ENCODE measurements around the gene ASB2. TPM values are rescaled to one million over a fixed set of nuclear protein-coding genes. Genes with fewer than 3 reads are reported as not detected.

The ASB2 gene
- total RNA-seq, 2 experiments from 2014 or later, result 2.4 to 2.5 TPM

DNA sequence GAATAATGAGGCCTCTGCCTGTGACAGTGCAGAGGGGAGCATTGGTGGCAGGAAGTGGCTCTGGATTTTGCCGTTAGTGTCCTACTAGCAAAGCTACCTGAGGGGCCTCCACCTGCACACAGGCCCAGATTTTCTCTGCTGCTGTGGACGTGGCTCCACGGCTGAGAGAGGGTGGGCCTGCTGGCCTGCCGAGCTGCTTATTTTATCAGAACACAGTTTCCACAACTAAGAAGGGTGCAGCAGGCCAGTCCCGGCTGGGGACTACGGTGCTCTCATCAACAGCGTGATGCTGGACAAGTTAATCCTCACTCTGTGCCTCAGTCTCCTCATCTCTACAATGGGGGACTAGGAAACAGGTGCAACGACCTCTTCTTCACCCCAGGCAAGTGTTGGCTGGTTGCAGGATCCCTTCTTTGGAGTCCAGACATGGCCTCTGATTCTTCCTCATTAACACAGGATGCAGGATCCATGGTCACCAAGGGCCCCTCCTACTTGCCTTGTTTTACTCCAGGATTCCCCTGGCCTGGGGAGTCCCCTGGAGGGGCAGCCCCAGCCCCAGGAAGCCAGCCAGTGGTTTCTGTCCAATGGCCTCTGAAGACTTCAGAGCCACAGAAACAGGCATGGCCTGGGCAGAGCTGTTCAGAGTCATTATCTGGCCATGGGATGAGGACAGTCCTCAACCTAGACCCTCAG lies 45.9 kb downstream of the ASB2 start:
- no peaks in the 10 kb centered on the region for H3K27me3 Mint-ChIP-seq (ENCODE audit: low read depth)
- CTCF ChIA-PET, result interaction anchor here (1.2 to 1.5 kb wide), 3 partner anchors 10 to 98 kb away, joined by 3 to 5 read pairs (median 3); no protein-coding TSS in a partner anchor
- H3K4me1 Mint-ChIP-seq (ENCODE audit: low read depth), result no peaks in the 10 kb centered on the region
- DNase-seq, result peak; percentile 15
- H3K4me3 Mint-ChIP-seq, result no peak overlapping the region
- intact Hi-C loops (cut with micrococcal nuclease), result no loop called here
- no peak overlapping the region for H3K27ac Mint-ChIP-seq
- no peaks in the 10 kb centered on the region for H3K9me3 Mint-ChIP-seq
- peaks cover 1% of the 10 kb centered on the region for H3K36me3 Mint-ChIP-seq (ENCODE audit: low read depth)

DNA sequence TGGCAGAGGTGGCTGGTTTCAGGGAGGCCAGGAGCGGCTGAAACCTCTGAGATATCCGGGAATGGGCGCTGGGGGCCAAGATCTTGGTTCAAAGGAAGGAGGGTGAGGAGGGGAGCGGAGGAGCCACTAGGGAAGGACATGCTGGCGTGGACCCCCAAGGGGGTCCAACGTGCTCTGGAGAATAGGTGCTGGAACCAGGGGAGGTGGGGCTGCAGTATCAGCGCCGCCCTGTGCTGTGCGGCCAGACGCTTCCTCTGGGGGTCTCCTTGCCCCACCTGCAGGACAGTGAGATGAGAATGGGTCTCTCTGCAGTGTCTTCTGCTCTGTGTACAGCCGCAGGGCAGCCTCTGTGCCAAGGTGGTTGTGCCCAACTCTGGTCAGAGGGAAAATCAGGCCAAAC lies 46.7 kb downstream of the ASB2 start:
- Mint-ChIP-seq H3K9me3 (no peaks in the 10 kb centered on the region), H3K27ac (no peak overlapping the region), H3K27me3 (ENCODE audit: low read depth) (no peaks in the 10 kb centered on the region), H3K4me1 (ENCODE audit: low read depth) (no peaks in the 10 kb centered on the region), H3K4me3 (no peak overlapping the region), H3K36me3 (ENCODE audit: low read depth) (peaks cover 1% of the 10 kb centered on the region)
- DNase-seq, result no peak
- CTCF ChIA-PET, result interaction anchor here (1.3 to 1.5 kb wide), 2 partner anchors 11 to 42 kb away, joined by 3 to 5 read pairs; no protein-coding TSS in a partner anchor
- intact Hi-C loops (cut with micrococcal nuclease), result no loop called here

GRCh38 chr14:93929048-93929535 lies 47.3 kb downstream of the ASB2 start:
- Mint-ChIP-seq H3K4me1 (ENCODE audit: low read depth) (no peaks in the 10 kb centered on the region), H3K27ac (no peak overlapping the region), H3K9me3 (no peaks in the 10 kb centered on the region), H3K36me3 (ENCODE audit: low read depth) (peaks cover 1% of the 10 kb centered on the region), H3K27me3 (ENCODE audit: low read depth) (no peaks in the 10 kb centered on the region), H3K4me3 (no peak overlapping the region)
- intact Hi-C loops (cut with micrococcal nuclease), result no loop called here
- DNase-seq, result no peak
- CTCF ChIA-PET, result no interaction called here

- H3K36me3 Mint-ChIP-seq (ENCODE audit: low read depth), result no peaks in the 10 kb centered on the region
- no peak overlapping the region for H3K4me3 Mint-ChIP-seq
- no peak overlapping the region for H3K27ac Mint-ChIP-seq
- H3K9me3 Mint-ChIP-seq, result no peaks in the 10 kb centered on the region
- CTCF ChIA-PET, result no interaction called here
- no peaks in the 10 kb centered on the region for H3K27me3 Mint-ChIP-seq (ENCODE audit: low read depth)
- DNase-seq, result no peak
- H3K4me1 Mint-ChIP-seq (ENCODE audit: low read depth), result no peaks in the 10 kb centered on the region
- intact Hi-C loops (cut with micrococcal nuclease), result no loop called here
Observed at GRCh38 chr14:93928184-93929047, 48.0 kb downstream of the ASB2 start.

GRCh38 chr14:93927800-93928145 lies 48.6 kb downstream of the ASB2 start:
- Mint-ChIP-seq H3K27me3 (ENCODE audit: low read depth) (no peaks in the 10 kb centered on the region), H3K4me1 (ENCODE audit: low read depth) (no peaks in the 10 kb centered on the region), H3K9me3 (no peaks in the 10 kb centered on the region), H3K27ac (no peak overlapping the region), H3K4me3 (no peak overlapping the region), H3K36me3 (ENCODE audit: low read depth) (no peaks in the 10 kb centered on the region)
- CTCF ChIA-PET, result no interaction called here
- no peak for DNase-seq
- intact Hi-C loops (cut with micrococcal nuclease), result no loop called here

GRCh38 chr14:93926873-93927799 lies 49.2 kb downstream of the ASB2 start, which contains the start of gene FAM181A:
Gene FAM181A, plus strand, starts transcription at chr14:93927344. Its CDS starts 942 bp downstream, at chr14:93928286.
- no peaks in the 10 kb centered on the region for H3K4me1 Mint-ChIP-seq (ENCODE audit: low read depth)
- H3K4me3 Mint-ChIP-seq, result no peak within 1 kb of the TSS
- H3K36me3 Mint-ChIP-seq (ENCODE audit: low read depth), result no peaks in the 10 kb centered on the region
- CTCF ChIA-PET, result interaction anchor here (0.6 kb wide), 1 partner anchor 271 kb away, joined by 4 read pairs; no protein-coding TSS in a partner anchor
- H3K27ac Mint-ChIP-seq, result no peak within 1 kb of the TSS
- no peaks in the 10 kb centered on the region for H3K9me3 Mint-ChIP-seq
- intact Hi-C loops (cut with micrococcal nuclease), result no loop called here
- H3K27me3 Mint-ChIP-seq (ENCODE audit: low read depth), result no peaks in the 10 kb centered on the region
- no peak for DNase-seq

- CTCF ChIA-PET, result interaction anchor here (0.6 kb wide), 1 partner anchor 270 kb away, joined by 4 read pairs; no protein-coding TSS in a partner anchor
- H3K27ac Mint-ChIP-seq, result no peak overlapping the region
- H3K9me3 Mint-ChIP-seq, result no peaks in the 10 kb centered on the region
- intact Hi-C loops (cut with micrococcal nuclease), result no loop called here
- DNase-seq, result no peak
- H3K36me3 Mint-ChIP-seq (ENCODE audit: low read depth), result no peaks in the 10 kb centered on the region
- H3K4me3 Mint-ChIP-seq, result no peak overlapping the region
- H3K4me1 Mint-ChIP-seq (ENCODE audit: low read depth), result no peaks in the 10 kb centered on the region
- no peaks in the 10 kb centered on the region for H3K27me3 Mint-ChIP-seq (ENCODE audit: low read depth)
Observed at GRCh38 chr14:93926245-93926872, 50.0 kb downstream of the ASB2 start.

GRCh38 chr14:93925374-93925895 lies 50.9 kb downstream of the ASB2 start:
- H3K27ac Mint-ChIP-seq, result no peak overlapping the region
- CTCF ChIA-PET, result no interaction called here
- H3K9me3 Mint-ChIP-seq, result no peaks in the 10 kb centered on the region
- H3K4me3 Mint-ChIP-seq, result no peak overlapping the region
- intact Hi-C loops (cut with micrococcal nuclease), result no loop called here
- H3K36me3 Mint-ChIP-seq (ENCODE audit: low read depth), result no peaks in the 10 kb centered on the region
- H3K4me1 Mint-ChIP-seq (ENCODE audit: low read depth), result no peaks in the 10 kb centered on the region
- H3K27me3 Mint-ChIP-seq (ENCODE audit: low read depth), result no peaks in the 10 kb centered on the region
- DNase-seq, result no peak

- Mint-ChIP-seq H3K4me3 (no peak overlapping the region), H3K9me3 (peaks cover under 1% of the 10 kb centered on the region), H3K27me3 (ENCODE audit: low read depth) (no peaks in the 10 kb centered on the region), H3K27ac (no peak overlapping the region), H3K4me1 (ENCODE audit: low read depth) (no peaks in the 10 kb centered on the region), H3K36me3 (ENCODE audit: low read depth) (no peaks in the 10 kb centered on the region)
- CTCF ChIA-PET, result interaction anchor here (0.8 to 2.0 kb wide), 3 partner anchors 15 to 77 kb away, joined by 3 to 10 read pairs (median 3); no protein-coding TSS in a partner anchor
- DNase-seq, result no peak
- intact Hi-C loops (cut with micrococcal nuclease), result no loop called here
Observed at GRCh38 chr14:93924592-93925355, 51.6 kb downstream of the ASB2 start.

- CTCF ChIA-PET, result interaction anchor here (0.8 to 2.0 kb wide), 5 partner anchors 15 to 122 kb away, joined by 3 to 10 read pairs (median 3); no protein-coding TSS in a partner anchor
- intact Hi-C loops (cut with micrococcal nuclease), result no loop called here
- H3K4me1 Mint-ChIP-seq (ENCODE audit: low read depth), result no peaks in the 10 kb centered on the region
Observed at GRCh38 chr14:93923626-93924025, 52.7 kb downstream of the ASB2 start.

More at GRCh38 chr14:93923626-93924025, 52.7 kb downstream of the ASB2 start:
- Mint-ChIP-seq H3K9me3 (peaks cover 2% of the 10 kb centered on the region), H3K4me3 (no peak overlapping the region), H3K27ac (no peak overlapping the region), H3K27me3 (ENCODE audit: low read depth) (no peaks in the 10 kb centered on the region), H3K36me3 (ENCODE audit: low read depth) (no peaks in the 10 kb centered on the region)
- DNase-seq, result no peak

Measured in activated naive CD4-positive, alpha-beta T cell treated with anti-CD3 and anti-CD28 coated beads for 36 hours (primary cell).